Left lung (tissue), 10 donors: ENCODE data around the gene MYOM1. TPM values are rescaled to one million over a fixed set of nuclear protein-coding genes. Genes with fewer than 3 reads are reported as not detected.

Experiments
- ATAC-seq: fragments of 200-7000 bp; cut with Tn5 transposase; one replicate; pipeline ENCODE4 v1.9.1; 2020; ENCODE audit warnings: moderate library complexity
- DNase-seq, 4 donors: peaks; one replicate each; pipeline ENCODE4 v3.0.0-alpha.2; 2013 to 2020
- H3K27ac ChIP-seq, 2 donors: fragments of 200-600 bp; sonication (generic) in 1 of 2; one replicate each; pipeline versions ENCODE4 v1.5.0 to v1.8.0; 2020 to 2021
- H3K27me3 ChIP-seq, 2 donors: fragments of 200-600 bp; sonication (generic) in 1 of 2; one replicate each; pipeline versions ENCODE4 v1.5.0 to v1.8.0; 2020 to 2021
- H3K36me3 ChIP-seq, 2 donors: fragments of 200-600 bp; sonication (generic) in 1 of 2; one replicate each; pipeline versions ENCODE4 v1.5.0 to v1.8.0; 2020 to 2021
- H3K4me1 ChIP-seq, 2 donors: fragments of 200-600 bp; one replicate each; pipeline ENCODE4 v1.8.0; 2021
- H3K4me3 ChIP-seq, 2 donors: fragments of 200-600 bp; sonication (generic) in 1 of 2; one replicate each; pipeline versions ENCODE4 v1.5.0 to v1.8.0; 2020 to 2021; ENCODE audit warnings: mild to moderate bottlenecking in 1 of 2
- H3K9me3 ChIP-seq, 2 donors: fragments of 200-600 bp; sonication (generic) in 1 of 2; one replicate each; pipeline versions ENCODE4 v1.5.0 to v1.8.0; 2020 to 2021
- CTCF ChIP-seq, 2 donors: fragments of 200-600 bp; sonication (generic) in 1 of 2; IDR thresholded peaks; one replicate each; pipeline versions ENCODE4 v1.5.0 to v1.8.0; 2021; ENCODE audit warnings: antibody characterized with exemption in 2 of 2
- intact Hi-C, 2 donors: fragments of 100-400 bp; cut with DNase I; formaldehyde crosslinking; loops; one replicate each; pipeline versions ENCODE4 v1.11.2 to v1.14.2; 2022
- polyA plus RNA-seq, 6 donors: library from polyadenylated mRNA; unstranded; fragments of 120-200 nt; gene quantifications; one replicate each; pipeline ENCODE4 v1.2.1, GENCODE V29; 2013; ENCODE audit not compliant: insufficient read length in 6 of 6
- total RNA-seq, 2 donors: library from RNA; stranded (reverse); fragmentation: NEBNext Ultra II Directional; extraction: Animal tissue kit (Norgen Biotek cat#: 25700); gene quantifications; one replicate each; pipeline ENCODE4 v1.2.1, GENCODE V29; 2021
- donor health status: DM: no; HTN: yes; CAD: no.
- donor health status: DM: no; HTN: no; CAD: no.

Gene MYOM1
- total and polyA plus RNA-seq, 8 donors = 1.5 to 4.5 (median 2.4) TPM

DNA sequence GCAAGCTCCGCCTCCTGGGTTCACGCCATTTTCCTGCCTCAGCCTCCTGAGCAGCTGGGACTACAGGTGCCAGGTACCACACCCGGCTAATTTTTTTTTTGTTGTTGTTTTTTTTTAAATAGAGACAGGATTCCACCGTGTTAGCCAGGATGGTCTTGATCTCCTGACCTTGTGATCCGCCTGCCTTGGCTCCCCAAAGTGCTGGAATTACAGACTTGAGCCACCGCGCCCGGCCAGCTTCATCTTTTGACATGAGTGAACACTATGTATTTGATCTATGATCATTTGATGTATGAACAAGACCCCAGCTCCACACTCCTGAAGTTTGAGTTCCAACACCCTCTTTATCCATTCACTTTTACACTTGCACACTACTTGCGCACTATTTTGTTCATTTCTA is 163.5 kb downstream of the MYOM1 start:
- H3K27ac ChIP-seq = no peak overlapping the region
- no peaks in the 10 kb centered on the region for H3K36me3 ChIP-seq
- no peak overlapping the region for H3K4me3 ChIP-seq
- peaks cover 6 to 45% of the 10 kb centered on the region in 2 donors for H3K4me1 ChIP-seq
- DNase-seq (no peak), ATAC-seq (no peak)
- no peaks in the 10 kb centered on the region for H3K27me3 ChIP-seq
- no peaks in the 10 kb centered on the region for H3K9me3 ChIP-seq
- intact Hi-C loops = no loop called here
- no peak for TF ChIP-seq CTCF (IDR thresholded peaks at IDR 0.05)

GRCh38 chr18:3055816-3056215 is 164.0 kb downstream of the MYOM1 start:
- ATAC-seq = no peak
- Histone ChIP-seq H3K4me3 (no peak overlapping the region), H3K27ac (no peak overlapping the region), H3K27me3 (no peaks in the 10 kb centered on the region), H3K36me3 (no peaks in the 10 kb centered on the region), H3K4me1 (peaks cover 6 to 43% of the 10 kb centered on the region in 2 donors), H3K9me3 (no peaks in the 10 kb centered on the region)
- intact Hi-C loops = no loop called here
- no peak for TF ChIP-seq CTCF (IDR thresholded peaks at IDR 0.05)
- DNase-seq = no peak

- peaks cover 6 to 38% of the 10 kb centered on the region in 2 donors for H3K4me1 ChIP-seq
- TF ChIP-seq CTCF (IDR thresholded peaks at IDR 0.05) = no peak
- intact Hi-C loops = no loop called here
Measured at GRCh38 chr18:3055186-3055728, 164.5 kb downstream of the MYOM1 start.

DNA sequence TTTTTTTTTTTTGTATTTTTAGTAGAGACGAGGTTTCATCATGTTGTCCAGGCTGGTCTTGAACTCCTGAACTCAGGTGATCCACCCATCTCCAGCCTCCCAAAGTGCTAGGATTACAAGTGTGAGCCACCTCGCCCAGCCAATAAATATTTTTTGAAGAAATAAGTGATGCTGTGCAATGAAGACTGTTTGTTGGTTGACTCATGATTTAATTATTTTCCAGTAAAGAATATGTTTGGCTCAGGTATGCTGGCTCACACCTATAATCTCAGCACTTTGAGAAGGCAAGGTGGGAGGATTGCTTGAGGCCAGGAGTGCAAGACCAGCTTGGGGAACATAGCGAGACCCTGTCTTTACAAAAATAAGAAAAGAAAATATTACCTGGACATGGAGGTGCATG is 165.0 kb downstream of the MYOM1 start:
- Histone ChIP-seq H3K27me3 (no peaks in the 10 kb centered on the region), H3K4me3 (no peak overlapping the region), H3K36me3 (no peaks in the 10 kb centered on the region), H3K27ac (no peak overlapping the region), H3K9me3 (no peaks in the 10 kb centered on the region), H3K4me1 (peaks cover 1 to 33% of the 10 kb centered on the region in 2 donors)
- intact Hi-C loops = no loop called here
- no peak for TF ChIP-seq CTCF (IDR thresholded peaks at IDR 0.05)
- ATAC-seq (no peak), DNase-seq (no peak)

More at GRCh38 chr18:3055186-3055728, 164.5 kb downstream of the MYOM1 start:
- no peaks in the 10 kb centered on the region for H3K36me3 ChIP-seq
- no peak overlapping the region for H3K4me3 ChIP-seq
- DNase-seq (peak in 1 of 4 donors; percentile 54), ATAC-seq (no peak)
- no peak overlapping the region for H3K27ac ChIP-seq
- no peaks in the 10 kb centered on the region for H3K9me3 ChIP-seq
- H3K27me3 ChIP-seq = no peaks in the 10 kb centered on the region

- no peak overlapping the region for H3K4me3 ChIP-seq
- H3K27ac ChIP-seq = no peak overlapping the region
- no peaks in the 10 kb centered on the region for H3K36me3 ChIP-seq
- H3K4me1 ChIP-seq = peaks cover 0 to 27% of the 10 kb centered on the region in 2 donors
- intact Hi-C loops = no loop called here
- no peak for DNase-seq
- TF ChIP-seq CTCF (IDR thresholded peaks at IDR 0.05) = no peak
- no peak for ATAC-seq
- H3K27me3 ChIP-seq = no peaks in the 10 kb centered on the region
- no peaks in the 10 kb centered on the region for H3K9me3 ChIP-seq
Measured at GRCh38 chr18:3054214-3054613, 165.6 kb downstream of the MYOM1 start.
